GM18867 (cell line): ENCODE measurements around the gene FGF12.
A peak's percentile ranks its signal among the peaks of the same experiment; 100 is the strongest.

Experiments
- ATAC-seq: cut with Tn5 transposase; IDR thresholded peaks from one replicate; pipeline ENCODE4 v1.9.1; 2021; ENCODE audit warnings: mild to moderate bottlenecking, moderate library complexity; ENCODE audit not compliant: unreplicated experiment

The FGF12 gene

GRCh38 chr3:192687488-192688152 is 39.7 kb downstream of the FGF12 start:
- ATAC-seq, result no peak

- ATAC-seq, result no peak
Observed at GRCh38 chr3:192685801-192686200, 41.5 kb downstream of the FGF12 start.

DNA sequence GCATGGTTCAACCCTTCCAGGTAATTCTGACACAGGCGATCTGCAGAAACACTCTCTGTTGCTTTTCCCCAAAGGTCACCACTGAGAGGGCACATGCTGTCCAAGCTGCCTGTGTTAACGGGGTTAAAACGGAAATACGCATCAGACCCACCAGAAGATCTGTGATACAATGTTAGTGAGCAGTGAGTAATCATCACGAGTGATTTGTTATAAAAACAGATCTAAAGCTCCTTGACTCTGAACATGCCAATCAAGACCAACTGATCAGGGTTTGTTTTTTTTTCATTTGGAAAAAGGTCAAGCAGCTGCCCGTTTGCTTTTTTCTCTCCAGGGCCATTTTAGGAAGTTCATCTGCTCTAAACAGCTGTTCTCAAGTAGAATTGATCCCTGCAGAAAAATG is 43.2 kb downstream of the FGF12 start:
- no peak for ATAC-seq

GRCh38 chr3:192675958-192676649 is 51.2 kb downstream of the FGF12 start:
- ATAC-seq, result peak; percentile 87

- ATAC-seq, result no peak
Observed at GRCh38 chr3:192655628-192656027, 71.7 kb downstream of the FGF12 start.

DNA sequence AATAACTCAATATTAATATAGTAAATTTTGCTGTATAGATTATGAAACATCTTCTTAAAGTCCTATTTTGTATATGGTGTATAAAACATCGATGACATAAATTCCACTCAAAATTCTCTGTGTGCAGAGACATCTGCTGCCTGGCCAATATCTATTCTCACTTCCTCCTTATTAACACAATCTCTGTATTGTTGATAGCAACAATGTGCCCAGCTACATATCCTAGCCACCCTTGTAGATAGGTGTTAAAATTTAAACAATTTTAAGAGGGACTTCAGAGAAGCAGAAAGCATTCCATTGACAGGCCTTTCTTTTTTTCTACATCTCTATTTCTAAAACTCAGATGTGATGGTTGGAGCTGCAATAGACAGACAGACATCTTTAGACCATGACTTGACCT is 72.3 kb downstream of the FGF12 start:
- no peak for ATAC-seq

- no peak for ATAC-seq
Observed at GRCh38 chr3:192653862-192654261, 73.5 kb downstream of the FGF12 start.

- ATAC-seq, result no peak
Observed at GRCh38 chr3:192652727-192653126, 74.6 kb downstream of the FGF12 start.

DNA sequence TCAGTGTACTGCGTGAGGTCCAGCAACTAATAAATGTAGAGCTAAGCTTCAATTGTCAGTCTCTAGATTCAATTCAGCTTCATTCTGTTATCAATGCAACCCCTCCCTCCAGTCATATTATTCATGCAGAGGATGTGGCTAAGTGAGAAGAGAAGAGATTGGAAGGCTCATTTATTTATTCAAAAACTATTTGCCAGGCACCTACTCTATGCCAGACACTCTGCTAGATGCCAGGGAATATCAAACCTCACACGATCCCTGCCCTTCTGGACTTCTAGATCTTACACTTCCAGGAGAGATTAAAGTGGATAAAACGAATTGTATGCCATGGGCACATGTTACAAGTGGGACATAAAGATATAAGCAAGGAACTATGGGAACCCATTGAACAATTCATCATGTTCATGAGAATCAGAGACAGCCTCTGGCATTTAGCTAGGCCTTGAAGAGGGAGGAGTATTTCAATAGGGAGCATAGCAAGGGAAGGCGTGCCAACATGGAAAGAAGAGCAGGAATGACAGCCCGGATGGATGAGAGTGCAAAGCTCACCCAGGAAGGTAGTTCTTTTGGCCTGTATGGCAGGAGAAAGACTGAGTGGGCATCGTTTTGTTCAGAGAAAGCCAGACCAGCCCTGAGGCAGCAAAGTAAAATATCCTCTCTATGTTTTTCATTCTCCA is 75.4 kb downstream of the FGF12 start:
- no peak for ATAC-seq

DNA sequence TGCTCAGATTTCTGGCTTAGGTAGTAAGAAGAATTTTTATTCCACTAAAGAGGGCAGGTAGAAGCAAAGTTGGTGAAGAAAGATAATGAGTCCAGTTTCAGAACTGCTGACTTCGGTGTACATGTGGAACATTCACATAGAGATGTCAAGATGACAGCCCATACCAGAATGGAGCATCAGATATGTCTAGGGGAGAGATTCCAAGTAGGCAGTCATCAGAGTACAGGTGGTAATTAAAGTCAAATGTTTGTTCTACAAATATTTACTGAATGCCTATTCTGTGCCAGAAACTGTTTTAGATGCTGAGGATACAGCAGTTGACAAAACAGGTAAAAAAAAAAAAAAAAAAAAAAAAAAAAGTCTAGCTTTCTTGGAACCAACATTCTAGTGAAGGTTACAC is 81.9 kb downstream of the FGF12 start:
- no peak for ATAC-seq

DNA sequence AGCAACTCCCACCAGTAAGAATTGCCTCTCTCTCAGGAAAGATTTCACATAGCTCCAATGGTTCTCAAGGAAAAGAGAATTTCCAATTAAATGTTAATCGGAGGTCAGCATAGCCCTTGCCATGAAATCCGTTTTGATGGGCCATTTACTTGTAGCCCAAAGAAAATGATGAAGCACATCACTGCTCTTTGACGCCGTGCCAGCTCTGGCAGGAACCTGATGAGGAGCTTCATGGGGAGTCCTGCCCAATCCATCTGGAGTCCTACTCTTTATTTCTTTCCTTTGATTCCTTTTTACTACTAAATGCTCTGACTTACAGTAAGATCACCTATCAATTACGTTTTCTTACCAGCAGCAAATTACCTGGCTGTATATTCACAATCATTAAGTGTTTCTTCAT is 84.7 kb downstream of the FGF12 start:
- no peak for ATAC-seq

GRCh38 chr3:192641919-192642318 is 85.4 kb downstream of the FGF12 start:
- no peak for ATAC-seq

DNA sequence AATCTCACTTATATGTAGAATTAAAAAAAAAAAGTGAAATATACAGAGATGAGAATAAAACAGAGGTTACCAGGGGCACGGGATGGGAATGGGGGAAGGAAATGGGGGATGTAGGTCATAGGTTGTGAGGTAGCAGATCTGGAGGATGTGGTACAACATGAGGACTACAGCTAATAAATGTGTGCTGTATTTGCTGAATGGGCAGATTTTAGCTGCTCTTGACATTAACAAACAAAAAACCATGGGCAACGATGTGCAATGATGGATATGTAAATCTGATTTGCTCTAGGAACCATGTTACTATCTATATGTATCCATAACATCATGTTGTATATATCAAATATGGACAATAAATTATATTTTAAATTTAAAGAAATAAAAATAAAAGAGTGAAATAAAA is 87.4 kb downstream of the FGF12 start:
- no peak for ATAC-seq

DNA sequence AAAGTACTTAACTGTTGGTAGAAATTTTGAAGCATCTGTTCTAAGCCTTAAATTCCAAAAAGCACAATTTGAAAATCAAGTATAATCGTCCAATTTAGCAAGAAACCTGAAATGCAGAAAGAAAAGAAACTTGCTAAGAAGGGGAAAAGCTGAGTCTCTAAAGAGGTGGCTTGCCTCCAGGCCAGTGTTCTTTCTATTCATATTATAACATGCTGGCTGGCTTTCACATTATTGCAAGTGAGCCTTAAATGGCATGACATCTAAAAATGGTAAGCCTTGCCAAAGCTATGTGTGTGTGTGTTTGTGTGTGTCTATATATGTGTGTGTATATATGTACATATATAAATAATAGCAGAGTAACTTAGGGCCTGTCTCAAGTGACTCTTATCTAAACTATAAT is 89.5 kb downstream of the FGF12 start:
- ATAC-seq, result no peak

DNA sequence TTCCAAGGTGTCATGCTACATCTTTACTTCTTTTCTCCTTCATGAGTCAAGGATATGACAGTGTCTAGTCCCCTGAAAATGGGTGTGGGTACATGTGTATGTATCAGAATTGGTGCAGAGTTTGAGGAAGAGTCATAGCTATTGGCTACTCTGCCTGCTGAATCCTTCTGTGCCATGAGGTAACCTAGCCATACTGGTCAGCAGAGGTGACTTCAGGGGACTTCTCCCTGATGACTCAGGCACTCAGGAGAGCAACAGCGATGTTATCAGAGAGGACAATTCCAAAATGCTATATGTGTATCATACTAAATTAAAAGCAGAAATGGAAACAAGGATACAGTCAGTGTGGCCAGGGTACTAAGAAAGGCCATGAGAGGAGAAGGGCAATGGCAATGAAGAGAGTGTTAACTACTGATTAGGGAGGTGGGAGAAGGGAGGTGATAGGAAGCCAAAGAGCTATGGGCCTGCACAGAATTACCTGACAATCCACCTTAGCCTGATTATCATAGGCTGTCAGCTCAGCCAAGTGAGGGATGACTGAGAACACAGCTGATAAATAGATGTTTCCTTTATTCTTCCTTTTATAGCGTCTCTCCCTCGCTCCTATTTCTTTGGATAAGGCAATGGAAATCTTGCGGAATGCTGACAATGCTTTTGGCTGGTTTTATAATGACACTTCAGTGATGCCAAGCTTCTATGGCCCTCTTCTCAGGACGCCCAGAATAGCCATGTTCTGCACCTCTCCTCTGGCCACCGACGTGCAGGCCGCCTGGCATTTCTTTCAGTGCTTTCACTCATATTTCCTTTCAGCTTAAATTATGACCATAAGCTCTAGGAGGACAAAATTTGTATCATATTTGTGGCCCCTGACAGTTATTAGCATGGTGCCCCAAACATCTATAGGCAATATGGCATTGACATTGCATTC is 90.6 kb downstream of the FGF12 start:
- ATAC-seq, result no peak

- no peak for ATAC-seq
Observed at GRCh38 chr3:192629429-192629828, 97.9 kb downstream of the FGF12 start.

GRCh38 chr3:192621909-192622308 is 105.4 kb downstream of the FGF12 start:
- ATAC-seq, result no peak

GRCh38 chr3:192620275-192620674 is 107.1 kb downstream of the FGF12 start:
- no peak for ATAC-seq

GRCh38 chr3:192611411-192611810 is 115.9 kb downstream of the FGF12 start:
- no peak for ATAC-seq

DNA sequence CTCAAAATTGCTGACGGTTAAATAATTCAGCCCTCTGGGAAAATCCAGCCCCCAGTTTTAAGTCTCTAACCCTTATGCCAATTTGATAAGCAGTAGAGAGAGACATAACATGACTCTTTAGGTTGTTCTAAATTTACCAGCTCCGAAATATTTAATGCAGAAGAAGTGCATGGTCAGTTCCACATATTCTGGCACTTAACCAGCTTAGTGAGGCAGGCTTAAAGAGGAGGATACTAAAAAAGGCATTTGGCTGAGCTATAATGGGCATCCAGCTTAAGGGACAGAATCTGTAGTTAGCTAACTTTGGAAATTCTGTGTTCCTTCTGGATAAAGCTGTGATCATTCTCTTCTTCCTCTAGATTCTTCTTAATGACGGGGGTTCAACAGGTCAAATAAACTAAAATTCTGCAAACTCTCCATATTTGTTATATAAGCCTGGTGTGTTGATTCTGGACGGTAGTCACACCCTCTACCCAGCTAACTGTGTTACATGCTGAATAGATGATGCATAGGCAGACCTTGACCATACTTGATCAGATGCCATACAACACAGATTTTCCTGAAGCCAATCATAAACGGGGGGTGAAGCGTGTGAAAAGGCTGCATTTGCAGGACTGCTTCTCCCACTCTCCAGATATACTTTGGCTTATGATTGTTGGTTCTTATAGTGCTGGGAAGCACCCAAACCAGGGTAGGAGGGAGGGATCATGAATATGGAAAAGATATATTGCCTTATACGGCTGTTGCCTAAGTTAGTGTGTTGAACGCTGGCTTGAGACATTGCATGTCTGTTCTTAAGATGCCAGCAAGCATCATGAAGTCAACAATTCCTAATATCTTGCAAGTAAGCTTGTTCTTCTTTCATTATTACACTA is 118.4 kb downstream of the FGF12 start:
- ATAC-seq, result no peak
